Glomerular visceral epithelial cell (primary cell): Measurements from ENCODE around the gene DNAI1.
A peak's percentile ranks its signal among the peaks of the same experiment; 100 is the strongest.
"Not testable (repeated sequence)": the region's sequence is repeated elsewhere in the genome, so short reads cannot be mapped to it uniquely, and the experiment has no call there.

Source experiments
- DNase-seq: peaks from one replicate; pipeline ENCODE4 v3.0.0-alpha.2; 2016; ENCODE audit errors: extremely low spot score

The DNAI1 gene

GRCh38 chr9:34451135-34451534 lies 7.5 kb upstream of the DNAI1 start:
- DNase-seq, result no peak

GRCh38 chr9:34451545-34451944 lies 7.1 kb upstream of the DNAI1 start:
- DNase-seq, result peak; percentile 70

GRCh38 chr9:34452568-34452967 lies 6.0 kb upstream of the DNAI1 start:
- no peak for DNase-seq

- peak; percentile 41 for DNase-seq
Observed at GRCh38 chr9:34454571-34455065, 4.0 kb upstream of the DNAI1 start.

GRCh38 chr9:34456151-34456550 lies 2.5 kb upstream of the DNAI1 start:
- no peak for DNase-seq

- no peak for DNase-seq
Observed at GRCh38 chr9:34456746-34457145, 1.9 kb upstream of the DNAI1 start.

- DNase-seq, result peak; percentile 78
Observed at GRCh38 chr9:34457266-34458012, 1.2 kb upstream of the DNAI1 start.

- DNase-seq, result no peak
Observed at GRCh38 chr9:34458959-34459340, 345 bp downstream of the DNAI1 start.

- no peak for DNase-seq
Observed at GRCh38 chr9:34459356-34459755, 751 bp downstream of the DNAI1 start.

- DNase-seq, result peak; percentile 25
Observed at GRCh38 chr9:34459941-34460340, 1.3 kb downstream of the DNAI1 start.

GRCh38 chr9:34463098-34463900 lies 4.7 kb downstream of the DNAI1 start:
- peak; percentile 34 for DNase-seq

GRCh38 chr9:34463901-34464232 lies 5.3 kb downstream of the DNAI1 start:
- no peak for DNase-seq

GRCh38 chr9:34464571-34464970 lies 6.0 kb downstream of the DNAI1 start:
- DNase-seq, result no peak

GRCh38 chr9:34465468-34465867 lies 6.9 kb downstream of the DNAI1 start:
- no peak for DNase-seq

- DNase-seq, result no peak
Observed at GRCh38 chr9:34475097-34475496, 16.5 kb downstream of the DNAI1 start.

- DNase-seq, result no peak
Observed at GRCh38 chr9:34477541-34477940, 18.9 kb downstream of the DNAI1 start.

GRCh38 chr9:34479431-34479866 lies 20.8 kb downstream of the DNAI1 start:
- DNase-seq, result no peak

- not testable (repeated sequence) for DNase-seq
Observed at GRCh38 chr9:34481620-34482019, 23.0 kb downstream of the DNAI1 start.

GRCh38 chr9:34482746-34483145 lies 24.1 kb downstream of the DNAI1 start:
- not testable (repeated sequence) for DNase-seq

- DNase-seq, result no peak
Observed at GRCh38 chr9:34484678-34485077, 26.1 kb downstream of the DNAI1 start.

GRCh38 chr9:34485822-34486221 lies 27.2 kb downstream of the DNAI1 start:
- no peak for DNase-seq

GRCh38 chr9:34486572-34486971 lies 28.0 kb downstream of the DNAI1 start:
- no peak for DNase-seq

GRCh38 chr9:34490360-34490759 lies 31.8 kb downstream of the DNAI1 start:
- no peak for DNase-seq
